Transverse colon (tissue), 4 donors: ENCODE measurements around the gene RARB.

Experiments
- EP300 ChIP-seq: sonication (generic); formaldehyde crosslinking; IDR thresholded peaks from one replicate; pipeline ENCODE4 v1.6.1; 2017; ENCODE audit warnings: antibody characterized with exemption, low read depth
- POLR2AphosphoS5 ChIP-seq, 3 donors: sonication (generic); formaldehyde crosslinking; IDR thresholded peaks; one replicate each; pipeline ENCODE4 v1.6.1; 2016; ENCODE audit warnings: antibody characterized with exemption in 3 of 3
- TF ChIP-seq, protein P1 (sequence below), 5 experiments: fragments of 200-600 bp in 3 of 5; fragments of 450-650 bp in 2 of 5; sonication (generic) in 3 of 5; IDR thresholded peaks; 1 replicate in 2 of 5; 2 replicates in 3 of 5; pipeline ENCODE4 v1.5.1; 2016 to 2017; ENCODE audit warnings: antibody characterized with exemption in 5 of 5, inconsistent platforms in 3 of 5, mild to moderate bottlenecking in 2 of 5, moderate library complexity in 1 of 5

DNA sequence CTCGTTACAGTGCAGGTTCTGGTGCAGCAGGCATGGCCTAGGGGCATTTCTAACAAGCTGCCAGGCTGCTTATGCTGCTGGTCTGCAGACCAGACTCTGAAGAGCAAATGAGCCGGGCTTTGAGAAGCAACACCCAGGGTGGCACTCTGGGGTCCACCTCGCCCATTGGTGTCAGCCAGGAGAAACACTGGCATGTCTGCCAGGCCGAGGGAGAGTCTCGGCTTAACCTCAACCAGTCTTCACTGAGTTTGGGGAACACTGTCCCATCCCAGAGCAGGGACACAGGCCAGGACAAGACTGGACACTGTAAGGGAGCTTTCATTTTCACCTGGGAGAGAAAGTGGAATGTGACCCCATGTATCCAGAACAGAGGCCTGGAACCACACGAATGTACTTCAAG, 143.2 kb downstream of the RARB start:
- TF ChIP-seq EP300 (no peak), POLR2AphosphoS5 (IDR thresholded peaks at IDR 0.05) (no peak)
- TF ChIP-seq, protein P1, sequence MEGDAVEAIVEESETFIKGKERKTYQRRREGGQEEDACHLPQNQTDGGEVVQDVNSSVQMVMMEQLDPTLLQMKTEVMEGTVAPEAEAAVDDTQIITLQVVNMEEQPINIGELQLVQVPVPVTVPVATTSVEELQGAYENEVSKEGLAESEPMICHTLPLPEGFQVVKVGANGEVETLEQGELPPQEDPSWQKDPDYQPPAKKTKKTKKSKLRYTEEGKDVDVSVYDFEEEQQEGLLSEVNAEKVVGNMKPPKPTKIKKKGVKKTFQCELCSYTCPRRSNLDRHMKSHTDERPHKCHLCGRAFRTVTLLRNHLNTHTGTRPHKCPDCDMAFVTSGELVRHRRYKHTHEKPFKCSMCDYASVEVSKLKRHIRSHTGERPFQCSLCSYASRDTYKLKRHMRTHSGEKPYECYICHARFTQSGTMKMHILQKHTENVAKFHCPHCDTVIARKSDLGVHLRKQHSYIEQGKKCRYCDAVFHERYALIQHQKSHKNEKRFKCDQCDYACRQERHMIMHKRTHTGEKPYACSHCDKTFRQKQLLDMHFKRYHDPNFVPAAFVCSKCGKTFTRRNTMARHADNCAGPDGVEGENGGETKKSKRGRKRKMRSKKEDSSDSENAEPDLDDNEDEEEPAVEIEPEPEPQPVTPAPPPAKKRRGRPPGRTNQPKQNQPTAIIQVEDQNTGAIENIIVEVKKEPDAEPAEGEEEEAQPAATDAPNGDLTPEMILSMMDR (IDR thresholded peaks at IDR 0.05): no peak
